ENCODE measurements around the gene CENPI. TPM values are rescaled to one million over a fixed set of nuclear protein-coding genes. Genes with fewer than 3 reads are reported as not detected.

The CENPI gene
- total RNA-seq, 1 experiment from 2014 or later: 43.6 TPM

DNA sequence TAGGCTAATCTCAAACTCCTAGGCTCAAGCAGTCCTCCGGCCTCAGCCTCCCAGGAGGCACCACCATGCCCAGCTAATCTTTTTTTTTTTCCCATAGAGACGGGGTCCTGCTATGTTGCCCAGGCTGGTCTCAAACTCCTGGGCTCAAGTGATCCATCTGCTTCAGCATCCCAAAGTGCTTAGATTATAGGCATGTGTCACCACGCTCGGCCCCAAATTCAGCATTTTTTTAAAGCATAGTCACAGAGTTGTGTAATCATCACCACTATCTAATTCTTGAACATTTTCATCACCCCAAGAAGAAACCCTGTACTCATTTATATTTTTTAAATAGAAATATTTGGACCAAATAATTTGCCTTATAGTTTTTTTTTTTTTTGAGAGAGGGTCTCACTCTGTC is 10.3 kb downstream of the CENPI start:
- no peak overlapping the region for H3K27ac ChIP-seq
- H3K27me3 ChIP-seq (replicated peaks): no peaks in the 10 kb centered on the region
- peaks cover 36% of the 10 kb centered on the region for H3K36me3 ChIP-seq

DNA sequence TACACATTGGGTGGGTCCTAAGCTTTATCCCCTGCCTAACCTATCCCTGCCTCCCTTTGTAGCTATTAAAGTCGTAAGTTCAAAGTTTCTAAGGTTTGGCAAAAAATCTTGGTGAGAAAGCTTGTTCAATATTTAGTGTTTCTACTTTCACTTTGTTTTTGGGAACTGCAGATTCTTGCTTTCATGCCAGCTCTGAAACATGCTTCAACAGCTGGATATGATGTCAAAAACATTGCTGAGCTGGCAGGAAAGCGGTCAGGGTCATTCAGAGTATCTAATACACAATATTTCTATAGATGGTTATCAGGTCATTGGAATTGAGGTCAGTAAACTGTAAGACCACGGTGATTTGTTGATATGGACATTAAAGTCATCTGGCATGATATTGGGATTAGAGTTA is 19.7 kb downstream of the CENPI start:
- Histone ChIP-seq H3K27me3 (replicated peaks) (no peaks in the 10 kb centered on the region), H3K4me1 (replicated peaks) (no peaks in the 10 kb centered on the region), H3K9me3 (replicated peaks) (no peaks in the 10 kb centered on the region), H3K4me3 (no peak overlapping the region), H3K36me3 (peaks cover 30% of the 10 kb centered on the region), H3K27ac (no peak overlapping the region)
- no peak for DNase-seq (ENCODE audit: low read depth in 1 of 2, low spot score in 2 of 2)

More for the DNA sequence above, 10.3 kb downstream of the CENPI start:
- Histone ChIP-seq H3K4me3 (no peak overlapping the region), H3K9me3 (replicated peaks) (no peaks in the 10 kb centered on the region), H3K4me1 (replicated peaks) (no peaks in the 10 kb centered on the region)
- no peak for DNase-seq (ENCODE audit: low read depth in 1 of 2, low spot score in 2 of 2)

DNA sequence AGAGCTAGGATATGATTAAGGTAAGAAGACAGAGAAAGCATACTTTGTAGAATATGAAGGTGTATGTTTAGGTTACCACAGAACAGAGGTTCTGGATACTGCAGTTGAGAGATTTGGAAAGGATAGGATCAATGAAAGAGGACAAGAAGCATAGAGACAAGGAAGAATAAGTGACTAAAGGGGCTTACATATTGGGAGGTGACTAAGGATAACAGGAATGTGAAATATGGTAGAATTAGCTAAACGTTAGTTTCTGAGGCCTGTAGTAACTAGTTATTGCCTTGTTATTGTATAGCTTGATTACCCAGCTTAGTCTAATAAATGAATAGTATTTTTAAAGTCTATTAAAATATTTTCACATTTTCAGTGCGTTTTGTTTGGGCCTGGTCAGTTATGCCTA is 38.2 kb downstream of the CENPI start:
- Histone ChIP-seq H3K27me3 (replicated peaks) (no peaks in the 10 kb centered on the region), H3K9me3 (replicated peaks) (no peaks in the 10 kb centered on the region), H3K36me3 (peaks cover 52% of the 10 kb centered on the region), H3K4me1 (replicated peaks) (no peaks in the 10 kb centered on the region), H3K27ac (no peak overlapping the region), H3K4me3 (no peak overlapping the region)
- DNase-seq (ENCODE audit: low read depth in 1 of 2, low spot score in 2 of 2): no peak

Other genes starting within 250 kb of the CENPI start
- gene NOX1, start 223.8 kb upstream of the CENPI start, total RNA-seq (2014; rRNA removed; shearing (Covaris generic)): not detected in 2 replicates
- gene XKRX, start 169.3 kb upstream of the CENPI start, total RNA-seq (2014; rRNA removed; shearing (Covaris generic)): 0.16 TPM in 1 of 2 replicates, not detected in the other
- gene ARL13A, start 128.5 kb upstream of the CENPI start, total RNA-seq (2014; rRNA removed; shearing (Covaris generic)): not detected in 2 replicates
- 13.7 and 18.7 TPM in 2 replicates for gene TRMT2B, start 46.1 kb upstream of the CENPI start, total RNA-seq (2014; rRNA removed; shearing (Covaris generic))
- not detected in 2 replicates for gene TMEM35A, start 19.3 kb upstream of the CENPI start, total RNA-seq (2014; rRNA removed; shearing (Covaris generic))
- 0.03 TPM in 1 of 2 replicates, not detected in the other for gene DRP2, start 121.6 kb downstream of the CENPI start, total RNA-seq (2014; rRNA removed; shearing (Covaris generic))
- gene TAF7L, start 193.1 kb downstream of the CENPI start, total RNA-seq (2014; rRNA removed; shearing (Covaris generic)): 0.08 TPM in 1 of 2 replicates, not detected in the other